RWPE1 (cell line): ENCODE data around the gene SNX33.
A peak's percentile ranks its signal among the peaks of the same experiment; 100 is the strongest.

Experiments
- CTCF ChIA-PET: fragments of 350-600 bp; sonication (Branson Sonifier 250); formaldehyde crosslinking; extraction: SDS; loops from one replicate; lab custom pipeline; 2021; lab: Yijun Ruan, JAX
- POLR2A ChIA-PET: fragments of 400-600 bp; formaldehyde crosslinking; extraction: SDS; loops from one replicate; lab custom pipeline; 2020; ENCODE audit warnings: antibody characterized with exemption; ENCODE audit not compliant: low non-redundant PET; lab: Yijun Ruan, JAX
- DNase-seq: peaks from one replicate; pipeline ENCODE4 v3.0.0; 2012; ENCODE audit warnings: low spot score
- H3K27ac ChIP-seq: fragments of 450-650 bp; 2 replicates; pipeline ENCODE4 v1.5.1; 2017
- CTCF ChIP-seq: fragments of 450-650 bp; conservative IDR thresholded peaks from 2 replicates; pipeline ENCODE4 v1.5.1; 2017; ENCODE audit warnings: low read depth, mild to moderate bottlenecking

The SNX33 gene

GRCh38 chr15:75666823-75667501, 19.2 kb downstream of the SNX33 start:
- peak overlapping the region; percentile 98 for H3K27ac ChIP-seq
- ChIA-PET CTCF (interaction anchor here (0.7 to 1.4 kb wide), 4 partner anchors 14 to 896 kb away, joined by 3 to 5 read pairs (median 4); partner anchors contain the start of gene SNX33), POLR2A (interaction anchor here (0.7 to 0.8 kb wide), 2 partner anchors 17 to 27 kb away, joined by 3 read pairs; partner anchors contain the start of gene IMP3)
- DNase-seq, result peak; percentile 99
- no peak for TF ChIP-seq CTCF

GRCh38 chr15:75669191-75669878, 21.6 kb downstream of the SNX33 start:
- TF ChIP-seq CTCF, result no peak
- ChIA-PET CTCF (interaction anchor here (1.0 kb wide), 1 partner anchor 31 kb away, joined by 8 read pairs; no protein-coding TSS in a partner anchor), POLR2A (interaction anchor here (1.2 kb wide), 1 partner anchor 29 kb away, joined by 7 read pairs; the partner anchor contains the start of gene IMP3)
- DNase-seq, result peak; percentile 93
- H3K27ac ChIP-seq, result peak overlapping the region; percentile 98

GRCh38 chr15:75669879-75670212, 22.1 kb downstream of the SNX33 start:
- POLR2A ChIA-PET, result no interaction called here
- CTCF ChIA-PET, result interaction anchor here (1.0 kb wide), 1 partner anchor 31 kb away, joined by 8 read pairs; no protein-coding TSS in a partner anchor
- H3K27ac ChIP-seq, result peak overlapping the region; percentile 98
- no peak for TF ChIP-seq CTCF
- DNase-seq, result no peak

- peak overlapping the region; percentile 98 for H3K27ac ChIP-seq
- no peak for DNase-seq
- TF ChIP-seq CTCF, result no peak
- POLR2A ChIA-PET, result interaction anchor here (0.5 to 1.5 kb wide), 3 partner anchors 11 to 76 kb away, joined by 4 read pairs; no protein-coding TSS in a partner anchor
- CTCF ChIA-PET, result interaction anchor here (0.9 to 1.2 kb wide), 3 partner anchors 11 to 163 kb away, joined by 3 to 6 read pairs (median 4); no protein-coding TSS in a partner anchor
Measured at GRCh38 chr15:75671730-75672602, 24.3 kb downstream of the SNX33 start.

- CTCF ChIA-PET, result interaction anchor here (0.9 kb wide), 1 partner anchor 26 kb away, joined by 3 read pairs; no protein-coding TSS in a partner anchor
- peak overlapping the region; percentile 98 for H3K27ac ChIP-seq
Measured at GRCh38 chr15:75672646-75673425, 25.1 kb downstream of the SNX33 start.

More at GRCh38 chr15:75672646-75673425, 25.1 kb downstream of the SNX33 start:
- no peak for TF ChIP-seq CTCF
- POLR2A ChIA-PET, result interaction anchor here (1.5 kb wide), 2 partner anchors 12 to 21 kb away, joined by 4 read pairs; no protein-coding TSS in a partner anchor
- DNase-seq, result no peak
